GM20000 (cell line): ENCODE measurements around the gene ACOX3.

Source experiments
- DNase-seq: peaks from one replicate; pipeline ENCODE4 v3.0.0; 2012; ENCODE audit warnings: low spot score
- CTCF ChIP-seq: IDR thresholded peaks from 2 replicates; pipeline ENCODE4 v1.5.1; 2012; ENCODE audit warnings: mild to moderate bottlenecking, control low read depth; ENCODE audit errors: extremely low read depth, missing control alignments

ACOX3 gene

GRCh38 chr4:8385106-8385505 is 55.4 kb downstream of the ACOX3 start:
- DNase-seq: no peak
- no peak for TF ChIP-seq CTCF

DNA sequence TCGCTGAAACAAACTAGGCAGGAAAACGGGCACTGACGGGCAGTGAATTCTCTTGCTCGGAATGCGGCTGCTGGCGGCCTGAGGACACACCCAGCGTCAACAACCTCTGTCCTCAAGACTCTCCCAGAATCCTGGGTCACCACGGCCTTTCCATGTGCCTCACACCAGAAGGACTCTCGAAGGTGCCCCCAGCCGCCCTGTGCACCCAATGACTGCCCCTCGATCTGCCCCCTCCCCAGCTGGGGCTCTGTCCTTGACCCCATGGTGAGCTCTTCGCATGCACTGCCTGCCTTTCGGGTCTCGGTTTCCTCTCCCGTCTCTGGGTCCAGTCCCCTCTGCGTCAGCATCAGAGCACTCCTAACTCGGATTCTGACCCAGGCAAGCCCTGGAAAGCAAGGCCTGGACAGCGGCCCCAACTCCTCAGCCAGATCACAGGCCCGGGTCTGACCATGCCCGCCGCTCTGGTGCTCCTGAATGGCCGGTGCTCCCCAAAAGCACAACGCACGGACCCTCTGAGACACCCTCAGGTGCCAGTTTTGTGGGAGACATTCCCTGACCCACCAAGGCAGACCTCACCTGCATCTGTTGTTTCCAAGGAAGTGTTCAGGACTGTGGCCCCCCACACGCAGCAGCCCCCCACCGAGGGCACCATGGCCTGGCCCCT is 56.0 kb downstream of the ACOX3 start:
- no peak for DNase-seq
- no peak for TF ChIP-seq CTCF

GRCh38 chr4:8383451-8384160 is 56.9 kb downstream of the ACOX3 start:
- no peak for TF ChIP-seq CTCF

DNA sequence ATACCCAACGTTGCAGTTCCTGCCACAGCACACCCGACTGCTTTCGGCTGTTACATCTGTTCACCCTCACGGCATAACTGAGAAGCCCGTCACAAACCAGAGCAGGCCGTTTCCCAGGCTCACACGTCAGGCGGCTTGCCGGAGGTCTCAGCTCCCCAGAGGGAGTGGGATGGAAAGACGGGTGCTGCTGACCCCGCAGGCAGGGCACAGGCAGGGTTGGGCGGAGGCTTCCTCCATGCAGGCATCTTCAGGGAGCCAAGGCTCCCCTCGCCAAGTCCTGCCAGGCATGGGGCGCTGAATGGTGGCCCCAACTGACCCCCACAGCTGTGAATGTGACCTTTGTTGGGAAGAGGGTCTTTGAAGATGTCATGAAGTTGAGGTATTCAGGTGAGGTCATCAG is 57.5 kb downstream of the ACOX3 start:
- no peak for DNase-seq
- TF ChIP-seq CTCF: no peak

More at GRCh38 chr4:8383451-8384160, 56.9 kb downstream of the ACOX3 start:
- no peak for DNase-seq

- no peak for DNase-seq
Observed at GRCh38 chr4:8381814-8382581, 58.5 kb downstream of the ACOX3 start.

DNA sequence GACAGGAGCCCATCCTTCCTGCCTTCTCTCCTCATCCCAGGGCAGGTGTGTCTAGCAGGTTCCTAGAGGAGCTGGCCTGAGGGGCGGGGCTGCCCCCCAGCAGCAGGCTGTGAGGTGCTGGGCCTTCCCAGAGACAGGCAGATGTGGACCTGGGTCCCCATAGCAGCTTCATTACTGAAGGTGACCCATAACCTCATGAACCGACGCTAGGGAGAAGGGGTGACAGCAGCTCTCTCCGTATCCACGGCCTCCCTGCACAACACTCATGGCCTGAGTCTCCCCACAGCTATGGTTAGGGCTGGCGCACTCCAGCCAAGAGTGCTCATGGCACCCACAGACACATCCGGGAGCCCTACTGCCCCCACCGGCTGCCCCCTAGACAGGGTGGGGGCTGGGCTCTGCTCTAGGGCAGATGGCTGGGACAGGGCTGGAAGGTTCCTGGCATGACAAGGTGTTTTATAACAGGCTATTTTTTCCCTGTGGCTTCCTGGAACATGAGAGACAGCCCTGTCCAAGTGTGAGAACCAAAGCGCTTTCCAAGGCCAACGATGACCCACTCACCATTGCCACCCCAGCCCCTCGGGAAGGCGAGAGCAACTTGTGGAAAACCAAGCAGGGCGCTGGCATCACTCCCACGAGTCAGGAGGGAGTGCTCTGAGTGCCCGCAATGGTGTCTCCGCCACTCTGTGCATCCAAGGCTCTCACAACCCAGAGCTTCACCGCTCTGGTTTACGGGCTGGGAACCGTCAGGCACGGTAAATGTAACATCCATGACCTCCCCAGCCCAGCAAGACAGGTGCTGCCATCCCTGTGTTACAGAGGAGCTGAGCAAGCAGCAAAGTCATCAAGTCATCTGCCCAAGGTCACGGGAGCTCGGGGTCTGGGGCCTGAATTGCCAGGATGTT is 59.8 kb downstream of the ACOX3 start:
- DNase-seq: no peak
- no peak for TF ChIP-seq CTCF

More at GRCh38 chr4:8381814-8382581, 58.5 kb downstream of the ACOX3 start:
- TF ChIP-seq CTCF: no peak
